Measurements from ENCODE around the gene LRRC8E.

Gene LRRC8E

GRCh38 chr19:7932276-7932929 lies 44.1 kb downstream of the LRRC8E start:
- DNase-seq (ENCODE audit: low spot score) = no peak

GRCh38 chr19:7932930-7933300 lies 44.6 kb downstream of the LRRC8E start:
- DNase-seq (ENCODE audit: low spot score) = no peak

GRCh38 chr19:7933411-7933810 lies 45.1 kb downstream of the LRRC8E start:
- no peak for DNase-seq (ENCODE audit: low spot score)

GRCh38 chr19:7933828-7934725 lies 45.8 kb downstream of the LRRC8E start:
- DNase-seq (ENCODE audit: low spot score) = no peak

- DNase-seq (ENCODE audit: low spot score) = no peak
Measured at GRCh38 chr19:7934766-7935165, 46.5 kb downstream of the LRRC8E start.

GRCh38 chr19:7940841-7941240 lies 52.5 kb downstream of the LRRC8E start:
- DNase-seq (ENCODE audit: low spot score) = no peak

GRCh38 chr19:7941895-7942596 lies 53.7 kb downstream of the LRRC8E start:
- no peak for DNase-seq (ENCODE audit: low spot score)

GRCh38 chr19:7942981-7943443 lies 54.7 kb downstream of the LRRC8E start:
- no peak for DNase-seq (ENCODE audit: low spot score)

GRCh38 chr19:7943444-7944176 lies 55.3 kb downstream of the LRRC8E start, which contains the start of gene TIMM44:
TSS of gene TIMM44 (minus strand) at chr19:7943666. CDS start at chr19:7943651, 15 bp downstream.
- DNase-seq (ENCODE audit: low spot score) = peak; percentile 99

GRCh38 chr19:7944177-7944761 lies 56.0 kb downstream of the LRRC8E start:
- peak; percentile 78 for DNase-seq (ENCODE audit: low spot score)

- DNase-seq (ENCODE audit: low spot score) = no peak
Measured at GRCh38 chr19:7947939-7948338, 59.6 kb downstream of the LRRC8E start.

Data from LoVo (cell line).